GM12873 (cell line): Measurements from ENCODE around the gene SRP14.

Source experiments
- CTCF ChIP-seq: IDR thresholded peaks from 2 replicates; pipeline ENCODE4 v1.5.1; 2012; ENCODE audit warnings: low read depth, mild to moderate bottlenecking, moderate library complexity, low read length, control low read depth; ENCODE audit not compliant: insufficient read depth; ENCODE audit errors: missing control alignments

Gene SRP14

GRCh38 chr15:40003116-40003916 lies 35.7 kb downstream of the SRP14 start:
- TF ChIP-seq CTCF: no peak

- no peak for TF ChIP-seq CTCF
These were observed 36.7 kb downstream of the SRP14 start for GRCh38 chr15:40002295-40002694.

- TF ChIP-seq CTCF: no peak
These were observed 39.3 kb downstream of the SRP14 start for GRCh38 chr15:39999538-40000200.

- no peak for TF ChIP-seq CTCF
These were observed 40.4 kb downstream of the SRP14 start for GRCh38 chr15:39998511-39999077.

- TF ChIP-seq CTCF: no peak
These were observed 41.3 kb downstream of the SRP14 start for GRCh38 chr15:39997639-39998038.

- no peak for TF ChIP-seq CTCF
These were observed 42.0 kb downstream of the SRP14 start for GRCh38 chr15:39997031-39997430.

GRCh38 chr15:39990706-39991105 lies 48.3 kb downstream of the SRP14 start:
- no peak for TF ChIP-seq CTCF
